Keratinocyte (primary cell): ENCODE results near the gene ABCA7. TPM values are rescaled to one million over a fixed set of nuclear protein-coding genes. Genes with fewer than 3 reads are reported as not detected.

ENCODE experiments used
- DNase-seq: peaks from one replicate; pipeline ENCODE4 v3.0.0-alpha.2; 2011; ENCODE audit warnings: low read depth, missing footprints, low spot score
- FAIRE-seq: peaks from 2 replicates; lab custom pipeline; 2011; peaks lifted over from hg19 to GRCh38; lab: Jason Lieb, UNC
- H2AFZ ChIP-seq: 2 replicates; pipeline ENCODE4 v1.6.0; 2012; ENCODE audit warnings: low read length, control low read depth, inconsistent platforms; ENCODE audit not compliant: control insufficient read depth
- H3K27ac ChIP-seq: 2 replicates; pipeline ENCODE4 v1.5.1; 2011; ENCODE audit warnings: low read length; ENCODE audit not compliant: control insufficient read depth, insufficient read depth
- H3K27me3 ChIP-seq: 3 replicates; pipeline ENCODE4 v1.6.0; 2011; ENCODE audit warnings: low read length; ENCODE audit not compliant: control insufficient read depth, insufficient read depth; ENCODE audit errors: extremely low read depth
- H3K36me3 ChIP-seq, 2 experiments: 2 replicates in 1 of 2; 3 replicates in 1 of 2; pipeline ENCODE4 v1.5.1; 2011; ENCODE audit warnings: low read length in 2 of 2, mild to moderate bottlenecking in 1 of 2; ENCODE audit not compliant: control insufficient read depth in 2 of 2, insufficient read depth in 2 of 2; ENCODE audit errors: extremely low read depth in 1 of 2
- H3K4me1 ChIP-seq: 3 replicates; pipeline ENCODE4 v1.5.1; 2011; ENCODE audit warnings: low read length; ENCODE audit not compliant: control insufficient read depth, insufficient read depth; ENCODE audit errors: extremely low read depth
- H3K4me2 ChIP-seq: 3 replicates; pipeline ENCODE4 v1.6.0; 2011; ENCODE audit warnings: low read depth, low read length; ENCODE audit not compliant: control insufficient read depth, insufficient read depth; ENCODE audit errors: extremely low read depth
- H3K4me3 ChIP-seq, 3 experiments: fragments of 200-600 bp in 1 of 3; sonication (generic) in 1 of 3; 2 replicates in 2 of 3; 3 replicates in 1 of 3; pipeline ENCODE4 v1.5.1; 2011 to 2016; ENCODE audit warnings: low read length in 3 of 3, mild to moderate bottlenecking in 3 of 3, control low read depth in 2 of 3, inconsistent platforms in 1 of 3, low read depth in 1 of 3, mixed read lengths in 1 of 3, mixed run types in 1 of 3, moderate library complexity in 1 of 3; ENCODE audit not compliant: control insufficient read depth in 2 of 3, insufficient read depth in 2 of 3; ENCODE audit errors: extremely low read depth in 1 of 3
- H3K79me2 ChIP-seq: 2 replicates; pipeline ENCODE4 v1.6.0; 2012; ENCODE audit warnings: low read length; ENCODE audit not compliant: control insufficient read depth, insufficient read depth
- H3K9ac ChIP-seq: 3 replicates; pipeline ENCODE4 v1.6.0; 2011; ENCODE audit warnings: low read length; ENCODE audit not compliant: control insufficient read depth, insufficient read depth; ENCODE audit errors: extremely low read depth
- H3K9me1 ChIP-seq: 3 replicates; pipeline ENCODE4 v1.6.0; 2011; ENCODE audit warnings: low read length; ENCODE audit not compliant: control insufficient read depth, insufficient read depth; ENCODE audit errors: extremely low read depth
- H3K9me3 ChIP-seq: 2 replicates; pipeline ENCODE4 v1.5.1; 2012; ENCODE audit warnings: low read depth, low read length; ENCODE audit not compliant: control insufficient read depth
- H4K20me1 ChIP-seq: 3 replicates; pipeline ENCODE4 v1.6.0; 2011; ENCODE audit warnings: low read length; ENCODE audit not compliant: control insufficient read depth, insufficient read depth; ENCODE audit errors: extremely low read depth
- EZH2 ChIP-seq: IDR thresholded peaks from one replicate; pipeline ENCODE4 v1.6.1; 2012; ENCODE audit warnings: inconsistent platforms, mild to moderate bottlenecking, low read length, moderate library complexity
- dilution Hi-C: fragments of 300-500 bp; cut with MboI; formaldehyde crosslinking; loops from one replicate; pipeline ENCODE4 v1.7.0; 2020; ENCODE audit warnings: low sequenced_read_pairs; ENCODE audit not compliant: extremely low pct_ligation_motif_present
- polyA plus RNA-seq, 5 experiments: library from polyadenylated mRNA; depleted of rRNA in 3 of 5; stranded (reverse) in 3 of 5; stranded (forward) in 1 of 5; unstranded in 1 of 5; fragments of >200 nt; gene quantifications; 1 replicate in 1 of 5; 2 replicates in 3 of 5; 3 replicates in 1 of 5; pipeline versions ENCODE4 v1.2.1 to v1.2.3, GENCODE V29; 2011 to 2012; ENCODE audit warnings: missing spikeins in 2 of 5, low read depth in 1 of 5, low replicate concordance in 1 of 5
- TF ChIP-seq, protein P1 (sequence below), 3 experiments: IDR thresholded peaks in 1 of 3; conservative IDR thresholded peaks in 1 of 3; optimal IDR thresholded peaks in 1 of 3; 2 replicates in 2 of 3; 3 replicates in 1 of 3; pipeline versions ENCODE3 to v1.5.1; 2011; ENCODE audit warnings: low read length in 3 of 3, mild to moderate bottlenecking in 3 of 3, moderate library complexity in 2 of 3, control low read depth in 1 of 3, inconsistent platforms in 1 of 3; ENCODE audit not compliant: insufficient read depth in 2 of 3; ENCODE audit errors: extremely low read depth in 1 of 3

The ABCA7 gene
- polyA plus RNA-seq, 1 donor (not counting 4 experiments of a cell fraction or from before 2014, with no cell fraction given) = 7.4 TPM

DNA sequence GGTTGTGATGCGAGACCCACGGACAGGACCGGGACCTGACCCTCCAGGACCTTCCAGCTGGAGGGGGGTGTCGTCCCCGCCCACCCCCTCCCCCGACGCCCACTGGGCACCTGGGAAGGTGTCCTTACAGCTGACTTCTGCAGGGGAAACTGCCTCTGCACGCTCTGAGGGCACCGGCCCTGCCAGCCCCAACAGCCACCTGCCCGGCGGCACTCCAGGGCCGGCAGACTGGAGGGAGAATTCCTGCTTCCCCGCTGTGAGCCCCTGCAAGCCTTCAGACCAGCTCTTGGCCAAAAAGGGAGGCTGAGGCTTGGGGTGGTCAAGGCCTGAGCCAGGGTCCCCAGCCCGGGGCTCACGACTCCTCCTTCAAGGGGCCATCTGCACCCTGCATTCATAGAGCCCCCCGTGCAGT is 12.3 kb upstream of the ABCA7 start:
- Histone ChIP-seq H3K36me3 (peaks cover 9 to 19% of the 10 kb centered on the region in 2 experiments), H3K4me3 (peak overlapping the region; percentile 94 to 99 (median 97)), H3K27ac (peak overlapping the region; percentile 80), H3K9me3 (no peaks in the 10 kb centered on the region), H3K79me2 (peaks cover 49% of the 10 kb centered on the region), H4K20me1 (peaks cover 14% of the 10 kb centered on the region), H3K4me1 (peaks cover 11% of the 10 kb centered on the region), H3K9ac (peak overlapping the region; percentile 89), H3K4me2 (peak overlapping the region; percentile 89), H3K27me3 (no peaks in the 10 kb centered on the region), H2AFZ (no peak overlapping the region), H3K9me1 (no peaks in the 10 kb centered on the region)
- no peak for TF ChIP-seq EZH2
- TF ChIP-seq, protein P1, sequence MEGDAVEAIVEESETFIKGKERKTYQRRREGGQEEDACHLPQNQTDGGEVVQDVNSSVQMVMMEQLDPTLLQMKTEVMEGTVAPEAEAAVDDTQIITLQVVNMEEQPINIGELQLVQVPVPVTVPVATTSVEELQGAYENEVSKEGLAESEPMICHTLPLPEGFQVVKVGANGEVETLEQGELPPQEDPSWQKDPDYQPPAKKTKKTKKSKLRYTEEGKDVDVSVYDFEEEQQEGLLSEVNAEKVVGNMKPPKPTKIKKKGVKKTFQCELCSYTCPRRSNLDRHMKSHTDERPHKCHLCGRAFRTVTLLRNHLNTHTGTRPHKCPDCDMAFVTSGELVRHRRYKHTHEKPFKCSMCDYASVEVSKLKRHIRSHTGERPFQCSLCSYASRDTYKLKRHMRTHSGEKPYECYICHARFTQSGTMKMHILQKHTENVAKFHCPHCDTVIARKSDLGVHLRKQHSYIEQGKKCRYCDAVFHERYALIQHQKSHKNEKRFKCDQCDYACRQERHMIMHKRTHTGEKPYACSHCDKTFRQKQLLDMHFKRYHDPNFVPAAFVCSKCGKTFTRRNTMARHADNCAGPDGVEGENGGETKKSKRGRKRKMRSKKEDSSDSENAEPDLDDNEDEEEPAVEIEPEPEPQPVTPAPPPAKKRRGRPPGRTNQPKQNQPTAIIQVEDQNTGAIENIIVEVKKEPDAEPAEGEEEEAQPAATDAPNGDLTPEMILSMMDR (optimal IDR thresholded peaks at IDR 0.05 in 1 of 3, IDR thresholded peaks at IDR 0.05 in 1 of 3, conservative IDR thresholded peaks at IDR 0.05 in 1 of 3; ENCODE audit: extremely low read depth in 1 of 3, insufficient read depth in 2 of 3, low read length in 3 of 3) = no peak
- FAIRE-seq = no peak
- no peak for DNase-seq
- dilution Hi-C loops = no loop called here

DNA sequence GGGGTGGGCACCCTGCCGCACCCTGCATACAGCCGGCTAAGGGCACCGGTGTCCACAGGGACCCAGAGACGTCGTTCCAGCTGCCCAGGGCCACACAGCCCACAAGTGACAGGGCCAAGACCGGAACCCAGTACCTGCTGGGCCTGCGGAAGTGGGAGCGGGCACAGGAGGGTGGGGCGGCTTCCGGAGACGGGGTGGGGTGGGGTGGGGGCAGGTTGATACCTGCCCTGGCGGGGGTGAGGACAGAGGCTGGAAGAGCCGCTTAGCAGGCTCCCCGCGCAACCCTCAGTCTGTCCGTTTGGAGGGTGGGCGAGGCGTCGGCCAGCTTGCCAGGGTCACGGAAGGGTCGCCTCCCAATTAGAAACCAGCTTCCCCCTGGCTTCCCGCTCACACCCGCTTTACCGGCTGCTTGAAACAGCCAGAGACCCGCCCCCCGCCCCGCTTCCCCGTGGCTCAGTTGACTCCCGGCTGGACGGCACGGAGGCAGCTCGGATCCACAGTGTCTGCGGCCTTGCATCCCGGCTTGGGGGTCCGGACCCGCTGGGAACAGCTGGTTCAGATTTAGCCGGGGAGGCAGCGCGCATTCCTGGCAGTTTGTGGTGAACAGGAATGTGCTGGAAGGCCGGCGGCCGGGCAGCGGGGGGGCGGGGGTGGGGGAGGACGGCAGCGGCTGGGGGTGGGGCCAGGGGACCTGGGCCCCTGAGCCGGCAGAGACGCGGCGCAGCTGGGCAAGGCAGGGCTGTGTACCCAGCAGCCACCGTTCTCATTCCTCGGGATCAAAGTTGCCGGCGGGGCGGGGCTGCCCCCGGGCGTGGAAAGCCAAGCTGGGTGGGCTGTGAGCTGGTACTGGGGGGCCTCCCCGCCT is 11.6 kb upstream of the ABCA7 start:
- Histone ChIP-seq H3K9me3 (no peaks in the 10 kb centered on the region), H3K4me2 (peak overlapping the region; percentile 89), H4K20me1 (peaks cover 14% of the 10 kb centered on the region), H3K4me1 (peaks cover 11% of the 10 kb centered on the region), H3K4me3 (peak overlapping the region; percentile 94 to 99 (median 97)), H2AFZ (no peak overlapping the region), H3K9ac (peak overlapping the region; percentile 89), H3K79me2 (peaks cover 54% of the 10 kb centered on the region), H3K9me1 (no peaks in the 10 kb centered on the region), H3K36me3 (peaks cover 13 to 23% of the 10 kb centered on the region in 2 experiments), H3K27me3 (no peaks in the 10 kb centered on the region), H3K27ac (peak overlapping the region; percentile 85)
- FAIRE-seq (no peak), DNase-seq (no peak)
- dilution Hi-C loops = no loop called here
- TF ChIP-seq, protein P1 (optimal IDR thresholded peaks at IDR 0.05 in 1 of 3, IDR thresholded peaks at IDR 0.05 in 1 of 3, conservative IDR thresholded peaks at IDR 0.05 in 1 of 3; ENCODE audit: extremely low read depth in 1 of 3, insufficient read depth in 2 of 3, low read length in 3 of 3) = no peak
- TF ChIP-seq EZH2 = no peak
